ENCODE results near the gene PPP2R2C. TPM values are rescaled to one million over a fixed set of nuclear protein-coding genes. Genes with fewer than 3 reads are reported as not detected.

Gene PPP2R2C
- total and polyA plus RNA-seq, 3 experiments from 2014 or later, result not detected

GRCh38 chr4:6492027-6492590 is 19.7 kb upstream of the PPP2R2C start:
- Histone ChIP-seq H3K36me3 (ENCODE audit: insufficient read depth, low read length) (no peaks in the 10 kb centered on the region), H3K4me1 (ENCODE audit: insufficient read depth, low read length) (no peaks in the 10 kb centered on the region), H3K27me3 (ENCODE audit: insufficient read depth, low read length, poor library complexity, severe bottlenecking) (peaks cover 4% of the 10 kb centered on the region), H3K9me3 (ENCODE audit: low read length) (no peaks in the 10 kb centered on the region), H3K27ac (ENCODE audit: low read depth, low read length) (no peak overlapping the region), H3K4me3 (ENCODE audit: low read length) (no peak overlapping the region)
- DNase-seq, result no peak
- Mint-ChIP-seq H3K27me3 (peaks cover 18 to 55% of the 10 kb centered on the region in 2 donors), H3K36me3 (peaks cover 0 to 6% (median 0%) of the 10 kb centered on the region in 3 donors), H3K4me1 (no peaks in the 10 kb centered on the region), H3K9me3 (peaks cover 6 to 13% (median 11%) of the 10 kb centered on the region in 5 donors), H3K4me3 (no peak overlapping the region), H3K27ac (no peak overlapping the region)
- CTCF ChIA-PET, result no interaction called here
- POLR2A ChIA-PET, result no interaction called here

DNA sequence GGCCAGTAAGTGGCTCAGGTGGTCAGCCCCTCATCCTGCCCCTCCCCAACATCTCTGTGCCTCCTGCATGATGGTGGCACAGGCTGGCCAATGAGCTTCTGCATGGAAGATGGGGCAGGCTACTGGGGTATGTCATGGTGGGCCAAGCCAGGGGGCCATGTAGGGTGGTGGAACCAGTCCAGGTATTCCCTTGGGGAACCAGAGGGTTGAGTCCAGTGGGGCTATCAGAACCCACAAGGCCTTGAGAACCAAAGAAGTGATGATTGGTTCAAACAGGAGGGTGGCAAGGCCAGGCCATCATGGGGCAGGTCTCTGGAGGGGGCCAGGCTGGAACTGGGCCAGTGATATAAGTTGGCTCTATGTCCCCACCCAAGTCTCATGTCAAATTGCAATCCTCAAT is 18.8 kb upstream of the PPP2R2C start:
- no peak for DNase-seq
- H3K27me3 Mint-ChIP-seq, result peaks cover 18 to 55% of the 10 kb centered on the region in 2 donors
- Histone ChIP-seq H3K4me1 (ENCODE audit: insufficient read depth, low read length) (no peaks in the 10 kb centered on the region), H3K27ac (ENCODE audit: low read depth, low read length) (no peak overlapping the region), H3K36me3 (ENCODE audit: insufficient read depth, low read length) (no peaks in the 10 kb centered on the region), H3K27me3 (ENCODE audit: insufficient read depth, low read length, poor library complexity, severe bottlenecking) (peaks cover 4% of the 10 kb centered on the region), H3K9me3 (ENCODE audit: low read length) (no peaks in the 10 kb centered on the region), H3K4me3 (ENCODE audit: low read length) (no peak overlapping the region)
- H3K4me1 Mint-ChIP-seq, result no peaks in the 10 kb centered on the region
- H3K27ac Mint-ChIP-seq, result no peak overlapping the region
- ChIA-PET CTCF (no interaction called here), POLR2A (no interaction called here)
- H3K9me3 Mint-ChIP-seq, result peaks cover 12 to 20% (median 14%) of the 10 kb centered on the region in 5 donors
- no peak overlapping the region for H3K4me3 Mint-ChIP-seq
- peaks cover 0 to 6% (median 0%) of the 10 kb centered on the region in 3 donors for H3K36me3 Mint-ChIP-seq

DNA sequence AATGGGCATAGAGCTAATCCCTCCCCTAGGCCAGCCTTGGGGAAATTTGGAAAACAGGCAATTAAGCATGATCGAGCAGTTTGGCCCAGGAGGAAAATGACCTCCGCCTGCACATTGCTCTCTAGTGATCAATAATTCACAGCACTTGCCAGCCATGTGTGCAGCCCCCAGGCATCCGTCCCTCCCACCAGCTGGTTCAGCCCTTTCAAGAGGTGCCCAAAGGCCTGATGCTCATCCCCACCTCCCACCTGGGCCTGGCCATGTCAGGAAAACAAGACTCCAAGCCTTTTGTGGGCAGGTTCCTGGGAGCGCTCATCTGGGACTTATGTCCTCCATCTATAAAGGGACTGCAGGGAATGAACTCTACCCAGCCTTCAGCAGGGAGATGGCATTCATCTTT is 17.5 kb upstream of the PPP2R2C start:
- H3K36me3 ChIP-seq (ENCODE audit: insufficient read depth, low read length), result no peaks in the 10 kb centered on the region
- H3K9me3 ChIP-seq (ENCODE audit: low read length), result no peaks in the 10 kb centered on the region
- peaks cover 22 to 52% of the 10 kb centered on the region in 2 donors for H3K27me3 Mint-ChIP-seq
- peaks cover 14 to 31% (median 21%) of the 10 kb centered on the region in 5 donors for H3K9me3 Mint-ChIP-seq
- POLR2A ChIA-PET, result no interaction called here
- CTCF ChIA-PET, result no interaction called here
- H3K27ac ChIP-seq (ENCODE audit: low read depth, low read length), result no peak overlapping the region
- H3K4me3 ChIP-seq (ENCODE audit: low read length), result no peak overlapping the region
- no peaks in the 10 kb centered on the region for H3K4me1 ChIP-seq (ENCODE audit: insufficient read depth, low read length)
- no peak for DNase-seq
- peaks cover 0 to 6% (median 0%) of the 10 kb centered on the region in 3 donors for H3K36me3 Mint-ChIP-seq
- H3K27me3 ChIP-seq (ENCODE audit: insufficient read depth, low read length, poor library complexity, severe bottlenecking), result no peaks in the 10 kb centered on the region
- H3K27ac Mint-ChIP-seq, result no peak overlapping the region
- no peak overlapping the region for H3K4me3 Mint-ChIP-seq
- H3K4me1 Mint-ChIP-seq, result no peaks in the 10 kb centered on the region

DNA sequence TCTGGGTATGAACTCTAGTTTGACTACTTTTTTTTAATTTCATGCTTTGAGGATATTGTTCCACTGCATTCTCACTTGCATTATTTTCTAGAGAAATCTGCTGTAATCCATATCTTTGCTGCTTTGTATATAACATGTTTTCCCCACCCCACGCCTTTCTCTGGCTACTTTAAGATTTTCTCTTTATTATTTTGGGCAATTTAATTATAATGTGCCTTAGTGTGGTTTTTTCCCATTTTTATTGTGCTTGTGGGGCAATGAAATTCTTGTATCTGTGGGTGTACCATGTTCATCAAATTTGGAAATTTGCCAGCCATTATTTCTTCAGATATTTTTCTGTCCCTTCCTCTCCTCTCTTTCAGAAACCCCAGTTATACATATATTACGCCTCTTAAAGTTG is 15.1 kb upstream of the PPP2R2C start:
- Mint-ChIP-seq H3K9me3 (peaks cover 11 to 31% (median 23%) of the 10 kb centered on the region in 5 donors), H3K4me3 (no peak overlapping the region), H3K4me1 (no peaks in the 10 kb centered on the region), H3K36me3 (peaks cover 0 to 6% (median 0%) of the 10 kb centered on the region in 3 donors), H3K27me3 (peaks cover 25 to 32% of the 10 kb centered on the region in 2 donors), H3K27ac (no peak overlapping the region)
- Histone ChIP-seq H3K36me3 (ENCODE audit: insufficient read depth, low read length) (no peaks in the 10 kb centered on the region), H3K4me1 (ENCODE audit: insufficient read depth, low read length) (no peaks in the 10 kb centered on the region), H3K27me3 (ENCODE audit: insufficient read depth, low read length, poor library complexity, severe bottlenecking) (no peaks in the 10 kb centered on the region), H3K4me3 (ENCODE audit: low read length) (no peak overlapping the region), H3K27ac (ENCODE audit: low read depth, low read length) (no peak overlapping the region), H3K9me3 (ENCODE audit: low read length) (no peaks in the 10 kb centered on the region)
- CTCF ChIA-PET, result no interaction called here
- DNase-seq, result no peak
- POLR2A ChIA-PET, result no interaction called here

GRCh38 chr4:6480534-6481088 is 8.2 kb upstream of the PPP2R2C start:
- H3K27ac Mint-ChIP-seq, result no peak overlapping the region
- Histone ChIP-seq H3K4me1 (ENCODE audit: insufficient read depth, low read length) (no peaks in the 10 kb centered on the region), H3K9me3 (ENCODE audit: low read length) (no peaks in the 10 kb centered on the region), H3K27me3 (ENCODE audit: insufficient read depth, low read length, poor library complexity, severe bottlenecking) (no peaks in the 10 kb centered on the region), H3K27ac (ENCODE audit: low read depth, low read length) (no peak overlapping the region), H3K4me3 (ENCODE audit: low read length) (no peak overlapping the region), H3K36me3 (ENCODE audit: insufficient read depth, low read length) (no peaks in the 10 kb centered on the region)
- no peak overlapping the region for H3K4me3 Mint-ChIP-seq
- H3K9me3 Mint-ChIP-seq, result peaks cover 0 to 10% (median 5%) of the 10 kb centered on the region in 5 donors
- ChIA-PET POLR2A (no interaction called here), CTCF (no interaction called here)
- no peak for DNase-seq
- peaks cover 18 to 25% of the 10 kb centered on the region in 2 donors for H3K27me3 Mint-ChIP-seq
- peaks cover 0 to 4% (median 0%) of the 10 kb centered on the region in 3 donors for H3K36me3 Mint-ChIP-seq
- H3K4me1 Mint-ChIP-seq, result no peaks in the 10 kb centered on the region

GRCh38 chr4:6478546-6479220 is 6.3 kb upstream of the PPP2R2C start:
- Histone ChIP-seq H3K36me3 (ENCODE audit: insufficient read depth, low read length) (no peaks in the 10 kb centered on the region), H3K9me3 (ENCODE audit: low read length) (no peaks in the 10 kb centered on the region), H3K4me3 (ENCODE audit: low read length) (no peak overlapping the region), H3K4me1 (ENCODE audit: insufficient read depth, low read length) (no peaks in the 10 kb centered on the region), H3K27ac (ENCODE audit: low read depth, low read length) (no peak overlapping the region), H3K27me3 (ENCODE audit: insufficient read depth, low read length, poor library complexity, severe bottlenecking) (no peaks in the 10 kb centered on the region)
- H3K27me3 Mint-ChIP-seq, result peaks cover 30 to 36% of the 10 kb centered on the region in 2 donors
- H3K4me3 Mint-ChIP-seq, result no peak overlapping the region
- no peak overlapping the region for H3K27ac Mint-ChIP-seq
- DNase-seq, result no peak
- CTCF ChIA-PET, result no interaction called here
- POLR2A ChIA-PET, result no interaction called here
- peaks cover 0 to 8% (median 0%) of the 10 kb centered on the region in 5 donors for H3K9me3 Mint-ChIP-seq
- H3K4me1 Mint-ChIP-seq, result no peaks in the 10 kb centered on the region
- peaks cover 0 to 4% (median 0%) of the 10 kb centered on the region in 3 donors for H3K36me3 Mint-ChIP-seq

- no peak for DNase-seq
- ChIA-PET CTCF (no interaction called here), POLR2A (no interaction called here)
- H3K27ac ChIP-seq (ENCODE audit: low read depth, low read length), result no peak overlapping the region
- peaks cover 0 to 8% (median 0%) of the 10 kb centered on the region in 5 donors for H3K9me3 Mint-ChIP-seq
- H3K27me3 ChIP-seq (ENCODE audit: insufficient read depth, low read length, poor library complexity, severe bottlenecking), result peaks cover 5% of the 10 kb centered on the region
- H3K9me3 ChIP-seq (ENCODE audit: low read length), result no peaks in the 10 kb centered on the region
- H3K4me1 Mint-ChIP-seq, result peaks cover 0 to 4% (median 0%) of the 10 kb centered on the region in 3 donors
- H3K27ac Mint-ChIP-seq, result no peak overlapping the region
- H3K4me1 ChIP-seq (ENCODE audit: insufficient read depth, low read length), result no peaks in the 10 kb centered on the region
- H3K36me3 Mint-ChIP-seq, result peaks cover 0 to 4% (median 0%) of the 10 kb centered on the region in 3 donors
- H3K4me3 ChIP-seq (ENCODE audit: low read length), result no peak overlapping the region
- H3K27me3 Mint-ChIP-seq, result peaks cover 37 to 41% of the 10 kb centered on the region in 2 donors
- no peaks in the 10 kb centered on the region for H3K36me3 ChIP-seq (ENCODE audit: insufficient read depth, low read length)
- H3K4me3 Mint-ChIP-seq, result no peak overlapping the region
Observed at GRCh38 chr4:6476893-6477292, 4.5 kb upstream of the PPP2R2C start.

GRCh38 chr4:6475492-6476020 is 3.1 kb upstream of the PPP2R2C start:
- Mint-ChIP-seq H3K27ac (no peak overlapping the region), H3K9me3 (peaks cover 0 to 8% (median 0%) of the 10 kb centered on the region in 5 donors), H3K4me3 (no peak overlapping the region), H3K36me3 (peaks cover 0 to 4% (median 0%) of the 10 kb centered on the region in 3 donors), H3K27me3 (peaks cover 35 to 41% of the 10 kb centered on the region in 2 donors), H3K4me1 (peaks cover 0 to 4% (median 0%) of the 10 kb centered on the region in 3 donors)
- Histone ChIP-seq H3K27ac (ENCODE audit: low read depth, low read length) (no peak overlapping the region), H3K36me3 (ENCODE audit: insufficient read depth, low read length) (no peaks in the 10 kb centered on the region), H3K27me3 (ENCODE audit: insufficient read depth, low read length, poor library complexity, severe bottlenecking) (peaks cover 5% of the 10 kb centered on the region), H3K9me3 (ENCODE audit: low read length) (no peaks in the 10 kb centered on the region), H3K4me1 (ENCODE audit: insufficient read depth, low read length) (no peaks in the 10 kb centered on the region), H3K4me3 (ENCODE audit: low read length) (no peak overlapping the region)
- no peak for DNase-seq
- ChIA-PET CTCF (no interaction called here), POLR2A (no interaction called here)
